Gastrocnemius medialis (tissue), 4 donors: ENCODE data around the gene CACNG5.

ENCODE experiments used
- CTCF ChIP-seq, 5 experiments: fragments of 450-650 bp in 3 of 5; fragments of 200-600 bp in 2 of 5; sonication (generic) in 2 of 5; IDR thresholded peaks in 4 of 5; conservative IDR thresholded peaks in 1 of 5; 1 replicate in 4 of 5; 2 replicates in 1 of 5; pipeline ENCODE4 v1.5.1; 2016 to 2019; ENCODE audit warnings: antibody characterized with exemption in 5 of 5, mild to moderate bottlenecking in 3 of 5, moderate library complexity in 3 of 5
- POLR2A ChIP-seq, 2 donors: fragments of 450-650 bp; IDR thresholded peaks; one replicate each; pipeline ENCODE4 v1.6.1; 2017; ENCODE audit warnings: antibody characterized with exemption in 2 of 2, mild to moderate bottlenecking in 2 of 2, moderate library complexity in 2 of 2

GRCh38 chr17:66865151-66865550 lies 30.2 kb downstream of the CACNG5 start:
- TF ChIP-seq CTCF (IDR thresholded peaks at IDR 0.05 in 4 of 5, conservative IDR thresholded peaks at IDR 0.05 in 1 of 5): no peak
- no peak for TF ChIP-seq POLR2A (IDR thresholded peaks at IDR 0.05)
